Stimulated activated CD4-positive, alpha-beta T cell treated with anti-CD3 and anti-CD28 coated beads, Interleukin-4, amount 100 ng/mL, for 24 hours (primary cell): Measurements from ENCODE around the gene ZNF597.
"Not testable (repeated sequence)": the region's sequence is repeated elsewhere in the genome, so short reads cannot be mapped to it uniquely, and the experiment has no call there.

Experiments used
- DNase-seq: peaks from one replicate; pipeline ENCODE4 v3.0.0-alpha.2; 2020

ZNF597 gene

GRCh38 chr16:3474870-3475269 lies 31.6 kb upstream of the ZNF597 start:
- DNase-seq, result not testable (repeated sequence)

GRCh38 chr16:3474136-3474779 lies 31.0 kb upstream of the ZNF597 start:
- no peak for DNase-seq

GRCh38 chr16:3473596-3473943 lies 30.3 kb upstream of the ZNF597 start:
- not testable (repeated sequence) for DNase-seq

DNA sequence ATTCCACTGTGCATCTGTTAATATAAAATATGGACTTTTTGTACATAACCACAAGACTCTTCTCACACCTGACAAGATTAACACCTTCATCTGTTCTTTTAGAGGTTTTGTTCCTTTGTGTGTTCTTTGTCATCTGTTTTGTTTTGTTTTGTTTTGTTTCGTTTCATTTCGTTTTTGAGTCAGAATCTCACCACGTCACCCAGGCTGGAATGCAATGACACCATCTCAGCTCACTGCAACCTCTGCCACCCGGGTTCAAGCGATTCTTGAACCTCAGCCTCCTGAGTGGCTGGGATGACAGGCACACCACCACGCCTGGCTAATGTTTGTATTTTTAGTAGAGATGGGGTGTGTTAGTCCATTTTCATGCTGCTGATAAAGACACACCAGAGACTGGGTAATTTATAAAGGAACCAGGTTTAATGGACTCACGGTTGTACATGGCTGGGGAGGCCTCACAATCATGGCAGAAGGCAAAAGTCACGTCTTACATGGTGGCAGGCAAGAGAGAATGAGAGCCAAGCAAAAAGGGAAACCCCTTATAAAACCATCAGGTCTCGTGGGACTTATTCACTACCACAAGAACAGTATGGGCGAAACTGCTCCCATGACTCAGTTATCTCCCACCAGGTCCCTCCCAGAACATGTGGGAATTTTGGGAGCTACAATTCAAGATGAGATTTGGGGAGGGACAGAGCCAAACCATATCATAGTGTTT lies 29.7 kb upstream of the ZNF597 start:
- DNase-seq, result no peak

DNA sequence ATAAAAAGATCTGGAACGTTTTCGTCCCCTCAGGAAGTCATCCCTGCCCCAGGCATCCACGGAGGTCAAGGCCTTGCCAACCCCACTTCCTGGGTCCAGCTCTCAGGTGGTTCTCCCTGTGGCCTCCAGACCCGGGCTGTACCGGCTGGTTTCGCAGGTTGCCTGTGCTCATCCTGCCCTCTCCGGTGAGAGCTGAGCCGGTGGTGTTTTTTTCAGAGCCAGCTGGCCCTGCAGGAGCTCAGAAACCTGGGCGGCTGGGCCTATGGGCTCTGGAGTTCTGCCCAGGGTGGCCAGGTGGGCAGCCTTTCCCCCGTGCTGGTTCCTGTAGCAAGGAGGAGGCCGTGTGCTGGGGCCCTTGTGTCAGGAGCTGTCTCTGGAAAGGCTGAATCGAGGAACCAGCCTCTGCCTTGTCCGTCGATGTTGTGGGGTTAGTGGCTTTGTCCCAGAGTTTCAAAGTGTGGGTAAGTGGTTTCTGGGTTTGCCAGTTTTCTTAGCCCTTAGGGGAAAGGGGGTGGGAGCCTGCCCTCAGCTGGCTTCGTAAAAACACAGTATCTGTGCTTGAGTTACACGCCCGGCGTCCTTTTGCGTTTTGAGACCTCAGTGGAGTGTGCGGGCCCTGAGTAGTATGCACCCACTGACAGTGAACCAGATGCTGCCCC lies 28.3 kb upstream of the ZNF597 start:
- no peak for DNase-seq

DNA sequence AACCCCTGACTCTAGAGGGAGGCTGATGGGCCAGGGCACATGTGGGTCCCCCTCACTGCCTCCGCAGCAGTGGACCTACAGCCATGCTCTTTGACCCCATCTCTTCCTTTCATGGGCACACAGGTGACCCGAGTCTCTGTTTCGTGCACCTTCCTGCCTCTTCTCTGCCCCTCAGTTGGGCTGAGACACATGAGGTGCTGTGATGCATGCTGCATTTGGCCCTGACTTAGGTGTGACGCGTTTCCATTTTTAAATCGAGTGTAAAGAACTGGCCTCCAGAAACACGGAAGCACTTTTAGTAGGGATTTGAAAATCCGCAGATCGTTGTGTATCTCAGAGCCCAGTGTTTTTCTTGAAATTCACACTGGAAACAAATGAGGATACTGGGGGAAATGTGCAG lies 27.4 kb upstream of the ZNF597 start:
- no peak for DNase-seq

GRCh38 chr16:3469736-3470135 lies 26.4 kb upstream of the ZNF597 start:
- DNase-seq, result no peak

GRCh38 chr16:3468501-3468900 lies 25.2 kb upstream of the ZNF597 start:
- DNase-seq, result no peak

DNA sequence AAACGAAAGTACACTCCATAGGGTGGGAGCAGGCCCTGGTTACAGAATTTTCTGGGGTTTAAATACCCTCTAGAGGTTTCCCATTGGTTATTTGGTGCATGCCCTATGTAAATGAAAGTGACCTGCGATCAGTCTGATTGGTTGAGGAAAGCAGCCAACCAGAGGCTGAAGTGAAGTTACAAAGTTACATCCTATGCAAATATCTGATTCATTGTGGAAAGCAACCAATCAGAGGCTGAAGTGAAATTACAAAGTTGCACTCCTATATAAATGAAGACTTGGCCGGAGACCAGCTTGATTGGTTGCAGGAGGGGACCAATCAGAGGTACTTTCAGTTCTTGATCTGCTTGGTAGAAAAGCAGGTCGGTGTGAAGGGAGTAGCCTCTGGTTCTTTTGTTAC lies 24.6 kb upstream of the ZNF597 start:
- DNase-seq, result no peak

DNA sequence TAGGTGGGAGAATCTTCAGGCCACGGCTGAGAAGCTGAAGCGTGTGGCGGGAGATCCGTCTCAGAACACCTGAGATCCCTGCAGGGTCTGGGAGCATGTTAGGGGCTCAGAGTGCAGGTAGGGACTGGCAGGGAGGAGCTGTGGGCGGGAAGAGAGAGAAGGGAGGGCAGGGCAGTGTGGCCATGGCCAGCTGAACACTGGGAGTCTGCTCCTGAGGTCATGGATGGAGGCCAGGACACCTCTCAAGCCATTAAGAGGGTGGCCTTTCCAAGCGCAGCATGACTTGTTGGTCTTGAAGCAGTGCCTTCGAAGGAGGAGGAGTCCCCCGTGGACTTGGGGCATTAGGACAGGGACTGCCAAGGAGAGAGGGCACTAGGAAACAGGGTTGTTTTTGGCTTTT lies 23.9 kb upstream of the ZNF597 start:
- DNase-seq, result no peak

- DNase-seq, result no peak
Measured at GRCh38 chr16:3465911-3466584, 22.7 kb upstream of the ZNF597 start.

DNA sequence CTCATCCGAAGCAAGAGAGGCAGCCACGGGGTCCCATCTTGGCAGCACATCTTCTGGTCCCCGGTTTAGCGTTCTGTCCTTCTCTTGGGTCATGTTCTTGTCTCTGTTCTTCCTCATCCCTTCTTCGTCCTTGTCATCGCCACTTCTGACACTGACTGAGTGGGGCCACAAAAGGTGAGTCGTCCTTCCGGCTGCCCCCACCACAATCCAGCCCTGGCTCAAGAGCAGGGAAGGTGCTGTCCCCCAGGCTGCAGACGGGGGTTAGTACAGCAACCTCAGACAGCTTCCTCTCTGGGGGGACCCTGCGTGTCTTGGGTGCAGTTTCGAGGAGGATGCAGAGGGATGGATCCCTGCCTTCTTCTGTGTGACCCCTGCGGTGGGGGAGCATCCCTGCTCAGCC lies 22.0 kb upstream of the ZNF597 start:
- DNase-seq, result no peak

DNA sequence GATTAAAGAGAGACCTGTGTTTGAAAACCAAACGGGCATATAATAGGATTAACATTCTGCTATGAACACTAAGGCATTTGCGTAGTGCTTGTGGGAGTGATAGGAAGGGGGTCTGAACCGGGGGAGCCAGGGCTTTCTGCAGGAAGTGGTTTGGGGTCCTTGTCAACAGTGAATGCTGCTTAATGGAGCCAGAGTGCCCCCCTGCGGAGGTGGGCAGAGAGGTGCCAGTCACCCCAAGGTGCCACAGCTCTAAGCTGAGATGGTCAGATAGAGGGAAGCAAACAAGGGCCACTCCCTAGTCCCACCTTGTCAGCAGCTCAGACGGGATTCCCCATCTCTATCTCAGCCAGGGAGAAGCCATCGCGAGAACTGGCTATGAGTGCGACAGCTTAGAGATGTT lies 17.8 kb upstream of the ZNF597 start:
- DNase-seq, result no peak

GRCh38 chr16:3460585-3460984 lies 17.3 kb upstream of the ZNF597 start:
- no peak for DNase-seq

DNA sequence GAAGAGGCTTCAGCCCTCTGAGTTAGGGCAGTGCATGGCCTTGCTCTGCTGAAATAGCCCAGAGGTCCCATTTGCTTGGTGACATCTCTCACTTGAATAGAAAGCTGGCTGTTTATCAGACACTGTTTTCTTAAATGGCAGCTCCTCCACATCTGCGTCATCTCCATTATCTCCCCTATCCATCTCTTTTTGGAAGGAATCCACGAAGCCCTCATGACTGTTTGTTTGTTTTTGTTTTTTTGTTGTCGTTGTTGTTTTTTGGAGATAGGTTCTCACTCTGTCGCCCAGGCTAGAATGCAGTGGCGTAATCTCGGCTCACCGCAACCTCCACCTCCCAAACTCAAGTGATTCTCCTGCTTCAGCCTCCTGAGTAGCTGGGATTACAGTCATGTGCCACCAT lies 16.8 kb upstream of the ZNF597 start:
- DNase-seq, result no peak

DNA sequence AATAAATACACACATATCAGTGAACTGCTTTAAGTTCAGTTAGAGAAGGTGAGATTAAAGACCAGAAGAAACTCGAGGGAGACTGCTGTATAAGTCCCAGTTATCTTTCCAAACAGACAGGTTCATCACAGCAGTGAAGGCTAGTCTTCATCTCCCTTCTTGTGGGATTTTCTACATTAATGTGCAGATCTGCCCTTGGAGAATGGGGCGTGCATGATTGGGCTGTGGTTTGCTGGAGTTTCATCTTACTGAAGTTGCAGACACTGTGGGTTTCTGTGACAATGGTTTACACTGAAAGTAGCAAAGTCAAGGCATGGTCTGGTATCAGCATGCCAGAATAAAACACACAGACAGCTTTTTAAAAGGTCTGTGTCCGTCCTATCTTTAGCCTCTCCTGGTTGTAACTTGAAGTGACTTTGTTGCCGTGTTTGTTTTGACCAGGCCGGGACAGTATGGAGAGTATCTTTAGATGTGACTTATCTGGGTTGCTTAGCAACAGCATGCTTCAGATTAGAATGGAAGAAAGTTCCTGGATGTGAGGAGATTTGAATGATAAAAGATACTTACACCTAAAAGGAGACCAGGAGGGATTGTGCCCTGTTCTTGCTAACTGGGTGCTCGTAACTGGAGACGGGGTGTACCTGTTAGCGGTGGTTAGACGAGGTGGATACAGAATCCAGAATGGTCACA lies 16.2 kb upstream of the ZNF597 start:
- peak; percentile 29 for DNase-seq

GRCh38 chr16:3458852-3459361 lies 15.6 kb upstream of the ZNF597 start:
- DNase-seq, result no peak

- no peak for DNase-seq
Measured at GRCh38 chr16:3458278-3458851, 15.1 kb upstream of the ZNF597 start.

GRCh38 chr16:3457434-3458252 lies 14.3 kb upstream of the ZNF597 start:
- peak; percentile 89 for DNase-seq

DNA sequence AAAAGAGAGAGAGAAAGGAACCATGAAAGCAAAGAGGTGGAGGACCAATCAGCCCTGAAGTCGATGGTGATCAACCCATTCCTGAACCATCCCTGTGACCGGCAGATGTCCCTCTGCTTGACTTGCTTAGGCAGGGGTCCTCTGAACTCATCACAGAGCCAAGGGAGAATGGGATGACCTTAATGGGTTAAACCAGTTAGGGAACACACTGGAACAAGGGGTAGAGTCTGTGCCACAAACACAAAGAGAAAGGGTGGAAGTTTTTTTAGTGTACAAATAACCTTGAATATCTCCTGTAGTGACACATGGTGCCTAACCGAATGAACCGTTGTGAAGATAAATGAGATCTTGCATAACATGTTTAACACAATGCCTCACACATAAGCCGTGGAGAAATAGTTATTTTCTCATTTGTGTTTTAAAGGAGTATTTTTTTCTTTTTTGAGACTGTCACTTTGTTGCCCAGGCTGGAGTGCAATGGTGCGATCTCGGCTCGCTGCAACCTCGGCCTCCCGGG lies 11.4 kb upstream of the ZNF597 start:
- DNase-seq, result no peak

DNA sequence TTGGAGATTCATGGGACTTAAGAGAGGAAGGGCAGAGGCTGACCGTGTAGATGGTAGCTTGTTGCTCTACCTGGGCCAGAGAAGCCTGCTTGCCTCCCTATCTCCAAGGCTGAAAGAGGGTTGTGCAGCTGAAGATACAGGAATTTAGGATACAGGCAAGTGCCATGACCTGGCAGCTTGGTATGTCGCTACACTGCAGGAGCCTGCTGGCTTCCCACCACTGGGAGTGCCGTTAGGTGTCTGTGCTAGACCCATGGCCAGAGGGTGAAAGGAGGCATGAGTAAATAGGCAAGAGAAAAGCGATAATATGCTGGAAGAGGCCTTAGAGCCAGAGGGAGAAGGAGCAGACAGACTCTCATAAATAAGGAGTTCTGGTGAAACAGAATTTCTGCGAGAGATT lies 10.8 kb upstream of the ZNF597 start:
- no peak for DNase-seq

GRCh38 chr16:3444032-3444388 lies 706 bp upstream of the ZNF597 start:
- peak; percentile 41 for DNase-seq
